ENCODE data around the gene KYAT1.

- TF ChIP-seq CTCF (IDR thresholded peaks at IDR 0.05) (no peak), POLR2AphosphoS5 (IDR thresholded peaks at IDR 0.05; ENCODE audit: low read depth, low read length) (no peak), SIN3A (IDR thresholded peaks at IDR 0.05; ENCODE audit: borderline replicate concordance, insufficient read depth, low read depth, low read length) (no peak), REST (IDR thresholded peaks at IDR 0.05; ENCODE audit: insufficient read depth in 1 of 2, low read depth in 2 of 2, low read length in 1 of 2) (no peak), TCF7L2 (IDR thresholded peaks at IDR 0.05; ENCODE audit: low read depth, low read length) (no peak)
Measured at GRCh38 chr9:128901379-128901778, 19.6 kb upstream of the KYAT1 start.
